ENCODE measurements around the gene TSPAN9.

The TSPAN9 gene

DNA sequence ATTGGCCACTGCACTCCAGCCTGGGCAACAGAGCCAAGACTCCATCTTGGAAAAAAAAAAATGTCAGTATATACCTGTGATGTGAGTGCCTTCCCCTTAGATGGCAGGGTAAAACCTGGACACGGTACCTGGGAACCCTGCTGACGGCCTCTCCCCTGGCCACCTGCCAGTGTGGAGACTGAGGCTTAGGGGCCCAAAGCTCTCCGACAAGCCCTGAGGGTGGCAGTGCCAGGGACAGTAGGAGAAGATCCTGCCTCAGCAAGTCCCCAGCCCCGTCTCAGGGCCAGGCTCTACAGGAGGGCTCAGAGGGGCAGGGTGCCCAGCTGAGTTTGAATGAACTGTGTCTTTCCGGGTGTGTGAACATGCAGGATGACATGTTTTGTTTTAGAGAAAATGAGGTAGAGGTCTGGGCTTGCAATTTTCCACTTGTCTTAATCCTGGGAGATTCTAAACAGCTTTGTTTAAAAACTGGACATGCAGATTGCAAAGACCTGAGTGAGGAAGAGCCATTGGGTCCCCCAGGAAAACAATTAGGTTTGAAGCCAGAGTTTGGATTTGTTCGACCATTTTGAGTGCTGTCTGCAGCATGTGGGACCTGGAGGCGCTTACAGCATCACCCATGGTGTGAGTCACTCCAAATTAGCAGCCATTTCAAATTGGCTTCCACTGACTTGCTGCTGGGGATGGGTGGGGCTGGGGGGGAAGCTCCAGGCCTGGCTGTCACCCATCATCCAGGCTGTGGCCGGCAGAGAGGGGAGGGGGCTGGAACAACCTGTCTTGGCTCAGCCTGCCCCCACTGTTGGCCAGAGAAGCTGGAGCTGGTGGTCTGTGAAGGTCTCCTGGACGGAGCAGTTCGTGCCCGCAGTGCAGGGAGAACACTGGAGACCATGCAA lies 10.8 kb downstream of the TSPAN9 start:
- TF ChIP-seq, protein P1, sequence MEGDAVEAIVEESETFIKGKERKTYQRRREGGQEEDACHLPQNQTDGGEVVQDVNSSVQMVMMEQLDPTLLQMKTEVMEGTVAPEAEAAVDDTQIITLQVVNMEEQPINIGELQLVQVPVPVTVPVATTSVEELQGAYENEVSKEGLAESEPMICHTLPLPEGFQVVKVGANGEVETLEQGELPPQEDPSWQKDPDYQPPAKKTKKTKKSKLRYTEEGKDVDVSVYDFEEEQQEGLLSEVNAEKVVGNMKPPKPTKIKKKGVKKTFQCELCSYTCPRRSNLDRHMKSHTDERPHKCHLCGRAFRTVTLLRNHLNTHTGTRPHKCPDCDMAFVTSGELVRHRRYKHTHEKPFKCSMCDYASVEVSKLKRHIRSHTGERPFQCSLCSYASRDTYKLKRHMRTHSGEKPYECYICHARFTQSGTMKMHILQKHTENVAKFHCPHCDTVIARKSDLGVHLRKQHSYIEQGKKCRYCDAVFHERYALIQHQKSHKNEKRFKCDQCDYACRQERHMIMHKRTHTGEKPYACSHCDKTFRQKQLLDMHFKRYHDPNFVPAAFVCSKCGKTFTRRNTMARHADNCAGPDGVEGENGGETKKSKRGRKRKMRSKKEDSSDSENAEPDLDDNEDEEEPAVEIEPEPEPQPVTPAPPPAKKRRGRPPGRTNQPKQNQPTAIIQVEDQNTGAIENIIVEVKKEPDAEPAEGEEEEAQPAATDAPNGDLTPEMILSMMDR (IDR thresholded peaks at IDR 0.05; ENCODE audit: control extremely low read depth, extremely low read depth, low read depth, missing control alignments), result no peak
- ChIA-PET CTCF (interaction anchor here (1.5 kb wide), 1 partner anchor 46 kb away, joined by 4 read pairs; no protein-coding TSS in a partner anchor), POLR2A (no interaction called here)
- no peak for DNase-seq (ENCODE audit: extremely low spot score)

- POLR2A ChIA-PET, result no interaction called here
- DNase-seq (ENCODE audit: extremely low spot score), result no peak
- CTCF ChIA-PET, result interaction anchor here (0.9 kb wide), 1 partner anchor 16 kb away, joined by 3 read pairs; no protein-coding TSS in a partner anchor
- TF ChIP-seq, protein P1 (IDR thresholded peaks at IDR 0.05; ENCODE audit: control extremely low read depth, extremely low read depth, low read depth, missing control alignments), result no peak
Measured at GRCh38 chr12:3089588-3089987, 12.4 kb downstream of the TSPAN9 start.

DNA sequence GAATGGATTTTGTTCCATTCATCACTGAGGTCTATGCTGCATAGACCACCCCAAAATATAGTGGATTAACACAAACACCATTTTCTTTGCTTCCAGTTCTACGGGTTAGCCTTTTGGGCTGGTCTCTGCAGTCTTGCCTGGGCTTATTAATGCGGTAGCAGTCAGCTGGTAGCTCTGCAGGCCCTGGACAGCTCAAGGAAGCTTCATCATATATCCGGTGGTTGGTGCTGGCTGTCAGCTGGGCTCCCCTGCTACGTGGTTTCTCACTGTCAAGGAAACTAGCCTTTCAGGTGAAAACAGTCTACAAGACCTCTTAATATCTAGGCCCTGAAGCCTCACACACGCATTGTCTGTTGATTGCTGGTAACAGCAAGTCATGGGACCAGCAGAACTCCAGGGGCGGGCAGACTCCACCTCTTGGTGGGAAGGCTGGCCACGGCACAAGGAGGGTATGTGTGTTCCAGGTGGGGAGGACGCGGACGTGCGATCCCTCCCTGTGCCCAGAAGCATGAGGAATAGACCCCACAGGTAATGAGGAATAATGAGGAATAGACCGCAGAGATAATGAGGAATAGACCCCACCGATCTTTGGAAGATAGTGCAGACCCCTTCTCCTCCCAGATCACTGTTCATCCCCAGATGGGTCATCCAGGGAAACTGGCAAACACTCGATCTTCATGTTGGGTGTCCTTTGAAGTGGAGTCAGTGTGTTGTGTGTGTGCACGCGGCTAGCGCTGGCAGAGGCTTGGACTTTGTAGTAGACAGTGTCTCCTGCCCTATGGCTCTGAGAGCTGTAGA lies 13.3 kb downstream of the TSPAN9 start:
- TF ChIP-seq, protein P1 (IDR thresholded peaks at IDR 0.05; ENCODE audit: control extremely low read depth, extremely low read depth, low read depth, missing control alignments), result no peak
- ChIA-PET POLR2A (no interaction called here), CTCF (interaction anchor here (0.9 to 1.9 kb wide), 3 partner anchors 17 to 210 kb away, joined by 3 to 6 read pairs (median 3); no protein-coding TSS in a partner anchor)
- DNase-seq (ENCODE audit: extremely low spot score), result no peak

DNA sequence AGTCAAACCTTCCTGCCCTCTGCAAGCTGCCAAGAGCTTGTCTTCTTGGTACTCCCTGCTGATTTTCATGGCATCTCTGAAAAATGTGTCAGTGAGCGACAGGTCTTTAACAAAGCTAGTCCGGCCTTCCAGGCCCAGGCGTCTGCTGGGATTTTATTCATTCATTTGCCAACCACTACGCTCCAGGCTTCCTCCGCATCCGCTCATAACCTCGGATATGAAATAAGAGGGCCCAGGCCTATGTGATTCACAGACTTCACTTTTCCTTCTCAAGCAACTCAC lies 13.8 kb downstream of the TSPAN9 start:
- ChIA-PET POLR2A (no interaction called here), CTCF (interaction anchor here (1.0 to 1.9 kb wide), 2 partner anchors 18 to 209 kb away, joined by 3 to 6 read pairs; no protein-coding TSS in a partner anchor)
- TF ChIP-seq, protein P1 (IDR thresholded peaks at IDR 0.05; ENCODE audit: control extremely low read depth, extremely low read depth, low read depth, missing control alignments), result no peak
- no peak for DNase-seq (ENCODE audit: extremely low spot score)

GRCh38 chr12:3091382-3092241 lies 14.4 kb downstream of the TSPAN9 start:
- no peak for DNase-seq (ENCODE audit: extremely low spot score)
- TF ChIP-seq, protein P1 (IDR thresholded peaks at IDR 0.05; ENCODE audit: control extremely low read depth, extremely low read depth, low read depth, missing control alignments), result no peak
- ChIA-PET POLR2A (no interaction called here), CTCF (interaction anchor here (1.0 to 1.9 kb wide), 2 partner anchors 18 to 209 kb away, joined by 3 to 6 read pairs; no protein-coding TSS in a partner anchor)

DNA sequence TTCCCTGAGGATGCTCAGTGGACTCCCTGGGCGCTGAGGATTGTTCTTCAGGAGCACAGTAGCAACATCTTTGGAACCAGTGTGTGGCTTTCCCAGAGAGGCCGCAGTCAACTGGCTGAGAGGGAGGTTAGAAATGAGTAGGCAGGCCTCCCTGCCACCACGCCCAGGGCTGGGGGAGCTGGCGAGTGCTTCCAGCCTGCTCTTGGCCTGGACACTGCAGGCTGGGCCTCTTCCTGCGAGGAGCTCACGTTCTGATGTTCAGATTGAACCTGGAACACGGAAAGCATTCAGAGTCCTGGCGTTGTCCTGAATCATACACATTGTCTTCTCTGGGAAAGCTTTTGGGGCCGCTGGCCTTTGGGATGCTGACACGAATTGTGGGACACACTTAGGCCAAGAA lies 15.6 kb downstream of the TSPAN9 start:
- TF ChIP-seq, protein P1 (IDR thresholded peaks at IDR 0.05; ENCODE audit: control extremely low read depth, extremely low read depth, low read depth, missing control alignments), result no peak
- CTCF ChIA-PET, result interaction anchor here (1.4 kb wide), 1 partner anchor 42 kb away, joined by 3 read pairs; no protein-coding TSS in a partner anchor
- no peak for DNase-seq (ENCODE audit: extremely low spot score)
- POLR2A ChIA-PET, result no interaction called here
